Epithelial cell of esophagus (primary cell): Measurements from ENCODE around the gene SDCCAG8.

Source experiments
- DNase-seq: peaks from one replicate; pipeline ENCODE4 v3.0.0; 2010; ENCODE audit warnings: low read depth
- H3K4me3 ChIP-seq: 2 replicates; pipeline ENCODE4 v1.5.1; 2011; ENCODE audit warnings: mild to moderate bottlenecking, low read length, control low read depth
- CTCF ChIP-seq: IDR thresholded peaks from 2 replicates; pipeline ENCODE4 v1.5.1; 2011; ENCODE audit warnings: low read depth, mild to moderate bottlenecking, low read length, control low read depth, inconsistent platforms; ENCODE audit not compliant: insufficient read depth; ENCODE audit errors: missing control alignments

The SDCCAG8 gene

GRCh38 chr1:243343970-243344937 is 88.4 kb downstream of the SDCCAG8 start:
- peak; percentile 66 for TF ChIP-seq CTCF
- peak; percentile 60 for DNase-seq
- H3K4me3 ChIP-seq = no peak overlapping the region

GRCh38 chr1:243345205-243345604 is 89.4 kb downstream of the SDCCAG8 start:
- TF ChIP-seq CTCF = no peak
- DNase-seq = no peak
- no peak overlapping the region for H3K4me3 ChIP-seq

GRCh38 chr1:243346016-243346415 is 90.2 kb downstream of the SDCCAG8 start:
- no peak for DNase-seq
- H3K4me3 ChIP-seq = no peak overlapping the region
- TF ChIP-seq CTCF = no peak

GRCh38 chr1:243346468-243346867 is 90.6 kb downstream of the SDCCAG8 start:
- no peak for DNase-seq
- no peak overlapping the region for H3K4me3 ChIP-seq
- no peak for TF ChIP-seq CTCF

- DNase-seq = no peak
- TF ChIP-seq CTCF = no peak
- H3K4me3 ChIP-seq = no peak overlapping the region
Observed at GRCh38 chr1:243348331-243348730, 92.5 kb downstream of the SDCCAG8 start.

- H3K4me3 ChIP-seq = no peak overlapping the region
- DNase-seq = no peak
- TF ChIP-seq CTCF = no peak
Observed at GRCh38 chr1:243349128-243349527, 93.3 kb downstream of the SDCCAG8 start.
